ENCODE measurements around the gene HES5.

Gene HES5

DNA sequence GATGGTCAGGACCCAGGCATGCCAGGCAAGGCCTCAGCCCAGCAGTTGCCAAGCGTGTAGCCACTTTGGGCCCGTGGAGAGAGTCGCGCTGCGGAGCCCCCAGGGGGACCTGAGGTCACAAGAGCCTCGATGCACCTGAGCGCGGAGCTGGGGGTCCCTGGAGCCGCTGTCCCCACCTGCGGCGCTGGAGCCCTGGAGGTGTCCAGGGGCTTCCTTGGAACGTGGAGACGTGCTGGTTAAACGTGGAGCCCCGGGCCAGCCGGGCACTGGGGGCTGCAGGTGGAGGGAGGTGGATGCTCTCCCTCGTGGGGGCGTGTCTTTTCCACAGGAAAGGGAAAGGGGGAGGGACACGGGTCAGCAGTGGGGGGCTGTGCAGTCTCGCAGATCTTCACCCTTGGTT, 50.9 kb downstream of the HES5 start:
- no peak for DNase-seq (ENCODE audit: low spot score)

Data from hematopoietic multipotent progenitor cell treated with erythropoietin and hydrocortisone succinate and interleukin-3 and kit ligand, for 17 days (in vitro differentiated cells).